Progenitor cell of endocrine pancreas (in vitro differentiated cells): Measurements from ENCODE around the gene FAM222A. TPM values are rescaled to one million over a fixed set of nuclear protein-coding genes. Genes with fewer than 3 reads are reported as not detected.
A peak's percentile ranks its signal among the peaks of the same experiment; 100 is the strongest.

Experiments
- DNase-seq: peaks from one replicate; pipeline ENCODE4 v3.0.0; 2021; ENCODE audit warnings: low spot score; ENCODE audit not compliant: unreplicated experiment
- H3K27ac Mint-ChIP-seq: 2 replicates; pipeline ENCODE4 v1.8.0; 2021; ENCODE audit warnings: mild to moderate bottlenecking, moderate library complexity, mixed read lengths
- H3K27me3 Mint-ChIP-seq: 2 replicates; pipeline ENCODE4 v1.8.0; 2021; ENCODE audit warnings: mixed read lengths
- H3K36me3 Mint-ChIP-seq: 2 replicates; pipeline ENCODE4 v1.8.0; 2022; ENCODE audit warnings: mixed read lengths; ENCODE audit not compliant: insufficient read depth
- H3K4me1 Mint-ChIP-seq: 2 replicates; pipeline ENCODE4 v1.8.0; 2021; ENCODE audit warnings: low read depth, mixed read lengths
- H3K4me3 Mint-ChIP-seq: 2 replicates; pipeline ENCODE4 v1.8.0; 2021; ENCODE audit warnings: low read depth, mild to moderate bottlenecking, moderate library complexity, mixed read lengths
- H3K9me3 Mint-ChIP-seq: 2 replicates; pipeline ENCODE4 v1.8.0; 2021; ENCODE audit warnings: low read depth, mixed read lengths
- total RNA-seq: library from RNA; stranded (reverse); gene quantifications from 2 replicates; pipeline ENCODE4 v1.2.1, GENCODE V29; 2021
- TF ChIP-seq, protein P1 (sequence below): fragments of 200-600 bp; sonication (generic); IDR thresholded peaks from one replicate; pipeline ENCODE4 v1.5.0; 2021; ENCODE audit warnings: antibody characterized with exemption, mild to moderate bottlenecking; ENCODE audit not compliant: unreplicated experiment

The FAM222A gene
- total RNA-seq, 1 donor from 2014 or later: 11.6 TPM

GRCh38 chr12:109703684-109704083 lies 9.9 kb upstream of the FAM222A start:
- DNase-seq: no peak
- H3K4me1 Mint-ChIP-seq: peaks cover 15% of the 10 kb centered on the region

GRCh38 chr12:109704371-109705098 lies 9.1 kb upstream of the FAM222A start:
- Mint-ChIP-seq H3K36me3 (no peaks in the 10 kb centered on the region), H3K27ac (no peak overlapping the region), H3K4me3 (no peak overlapping the region), H3K4me1 (peaks cover 22% of the 10 kb centered on the region), H3K9me3 (no peaks in the 10 kb centered on the region), H3K27me3 (no peaks in the 10 kb centered on the region)
- no peak for DNase-seq
- TF ChIP-seq, protein P1, sequence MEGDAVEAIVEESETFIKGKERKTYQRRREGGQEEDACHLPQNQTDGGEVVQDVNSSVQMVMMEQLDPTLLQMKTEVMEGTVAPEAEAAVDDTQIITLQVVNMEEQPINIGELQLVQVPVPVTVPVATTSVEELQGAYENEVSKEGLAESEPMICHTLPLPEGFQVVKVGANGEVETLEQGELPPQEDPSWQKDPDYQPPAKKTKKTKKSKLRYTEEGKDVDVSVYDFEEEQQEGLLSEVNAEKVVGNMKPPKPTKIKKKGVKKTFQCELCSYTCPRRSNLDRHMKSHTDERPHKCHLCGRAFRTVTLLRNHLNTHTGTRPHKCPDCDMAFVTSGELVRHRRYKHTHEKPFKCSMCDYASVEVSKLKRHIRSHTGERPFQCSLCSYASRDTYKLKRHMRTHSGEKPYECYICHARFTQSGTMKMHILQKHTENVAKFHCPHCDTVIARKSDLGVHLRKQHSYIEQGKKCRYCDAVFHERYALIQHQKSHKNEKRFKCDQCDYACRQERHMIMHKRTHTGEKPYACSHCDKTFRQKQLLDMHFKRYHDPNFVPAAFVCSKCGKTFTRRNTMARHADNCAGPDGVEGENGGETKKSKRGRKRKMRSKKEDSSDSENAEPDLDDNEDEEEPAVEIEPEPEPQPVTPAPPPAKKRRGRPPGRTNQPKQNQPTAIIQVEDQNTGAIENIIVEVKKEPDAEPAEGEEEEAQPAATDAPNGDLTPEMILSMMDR: no peak

More at GRCh38 chr12:109703684-109704083, 9.9 kb upstream of the FAM222A start:
- Mint-ChIP-seq H3K36me3 (no peaks in the 10 kb centered on the region), H3K9me3 (no peaks in the 10 kb centered on the region), H3K4me3 (no peak overlapping the region), H3K27me3 (no peaks in the 10 kb centered on the region), H3K27ac (no peak overlapping the region)
- TF ChIP-seq, protein P1: no peak

DNA sequence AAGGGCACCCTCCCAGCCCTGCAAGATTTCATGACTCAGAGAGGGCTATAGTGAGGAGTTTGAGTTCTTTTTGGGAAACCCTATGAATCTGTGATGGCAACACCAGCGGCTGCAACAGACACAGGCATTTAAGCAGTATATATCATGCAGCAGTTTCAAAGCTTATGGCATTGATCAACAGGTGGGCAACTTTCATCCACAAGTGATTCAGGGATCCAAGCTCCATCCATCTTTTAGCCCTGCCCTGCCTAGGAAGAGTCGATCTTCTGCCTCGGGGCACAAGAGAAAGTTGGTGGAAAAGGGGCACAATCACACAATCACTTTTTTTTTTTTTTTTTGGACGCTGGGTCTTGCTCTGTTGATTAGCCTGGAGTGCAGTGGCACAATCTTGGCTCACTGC lies 8.3 kb upstream of the FAM222A start:
- DNase-seq: no peak
- no peaks in the 10 kb centered on the region for H3K27me3 Mint-ChIP-seq
- H3K27ac Mint-ChIP-seq: no peak overlapping the region
- H3K9me3 Mint-ChIP-seq: no peaks in the 10 kb centered on the region
- peaks cover 27% of the 10 kb centered on the region for H3K4me1 Mint-ChIP-seq
- H3K4me3 Mint-ChIP-seq: no peak overlapping the region
- TF ChIP-seq, protein P1: no peak
- H3K36me3 Mint-ChIP-seq: no peaks in the 10 kb centered on the region

DNA sequence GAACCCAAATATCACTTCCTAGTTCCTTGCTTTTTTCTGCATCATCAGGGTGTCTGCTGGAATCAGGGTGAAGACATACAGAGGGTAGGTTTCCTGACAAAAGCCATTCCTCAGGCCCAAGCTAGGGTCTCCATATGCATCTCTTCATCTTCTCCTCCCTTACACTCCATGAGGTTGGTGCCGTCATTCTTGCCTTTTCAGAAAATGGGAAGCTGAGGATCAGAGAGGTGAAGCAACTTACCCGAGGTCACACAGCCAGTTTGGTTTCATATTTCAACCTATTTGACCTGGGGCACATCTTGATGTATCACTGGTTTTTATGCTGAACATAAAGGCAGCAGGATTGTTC lies 7.3 kb upstream of the FAM222A start:
- H3K9me3 Mint-ChIP-seq: no peaks in the 10 kb centered on the region
- TF ChIP-seq, protein P1: no peak

GRCh38 chr12:109706747-109707469 lies 6.7 kb upstream of the FAM222A start:
- peak overlapping the region; percentile 80 for H3K27ac Mint-ChIP-seq
- TF ChIP-seq, protein P1: no peak
- peaks cover 14% of the 10 kb centered on the region for H3K27me3 Mint-ChIP-seq
- H3K36me3 Mint-ChIP-seq: no peaks in the 10 kb centered on the region
- peaks cover 29% of the 10 kb centered on the region for H3K4me1 Mint-ChIP-seq
- no peaks in the 10 kb centered on the region for H3K9me3 Mint-ChIP-seq
- H3K4me3 Mint-ChIP-seq: peak overlapping the region; percentile 22
- DNase-seq: no peak

More for the DNA sequence above, 7.3 kb upstream of the FAM222A start:
- H3K27ac Mint-ChIP-seq: no peak overlapping the region
- H3K4me1 Mint-ChIP-seq: peaks cover 29% of the 10 kb centered on the region
- no peaks in the 10 kb centered on the region for H3K36me3 Mint-ChIP-seq
- peaks cover 9% of the 10 kb centered on the region for H3K27me3 Mint-ChIP-seq
- no peak overlapping the region for H3K4me3 Mint-ChIP-seq
- DNase-seq: no peak
